Adrenal gland (tissue), 12 donors: ENCODE measurements around the gene FMN2. TPM values are rescaled to one million over a fixed set of nuclear protein-coding genes. Genes with fewer than 3 reads are reported as not detected.

Source experiments
- DNase-seq, 7 donors: peaks; one replicate each; pipeline ENCODE4 v3.0.0-alpha.2; 2019 to 2020
- H3K27ac ChIP-seq, 5 donors: fragments of 200-600 bp; sonication (generic) in 4 of 5; 1 replicate in 3 of 5; 2 replicates in 2 of 5; pipeline versions ENCODE4 v1.5.1 to v1.8.0; 2016 to 2020; ENCODE audit warnings: mild to moderate bottlenecking in 1 of 5
- H3K27me3 ChIP-seq: fragments of 200-600 bp; 2 replicates; pipeline ENCODE4 v1.8.0; 2021
- H3K36me3 ChIP-seq, 2 donors: fragments of 200-600 bp; replicated peaks in 1 of 2; 1 replicate in 1 of 2; 2 replicates in 1 of 2; pipeline versions ENCODE4 v1.5.1 to v1.8.0; 2018 to 2022
- H3K4me1 ChIP-seq, 2 donors: fragments of 200-600 bp; replicated peaks in 1 of 2; 1 replicate in 1 of 2; 2 replicates in 1 of 2; pipeline versions ENCODE4 v1.5.1 to v1.8.0; 2018 to 2021
- H3K4me3 ChIP-seq, 4 donors: fragments of 200-600 bp; sonication (generic) in 3 of 4; one replicate each; pipeline ENCODE4 v1.5.1; 2016 to 2018
- H3K9me3 ChIP-seq, 3 donors: fragments of 200-600 bp; sonication (generic) in 1 of 3; replicated peaks in 1 of 3; 1 replicate in 2 of 3; 2 replicates in 1 of 3; pipeline versions ENCODE4 v1.5.1 to v1.8.0; 2016 to 2021
- CTCF ChIP-seq, 6 experiments: fragments of 450-650 bp in 4 of 6; fragments of 200-600 bp in 2 of 6; sonication (generic) in 1 of 6; IDR thresholded peaks; 1 replicate in 5 of 6; 2 replicates in 1 of 6; pipeline versions ENCODE4 v1.5.1 to v1.8.0; 2016 to 2021; ENCODE audit warnings: antibody characterized with exemption in 6 of 6, mild to moderate bottlenecking in 2 of 6, moderate library complexity in 1 of 6
- POLR2A ChIP-seq, 2 donors: fragments of 450-650 bp; IDR thresholded peaks; one replicate each; pipeline ENCODE4 v1.6.1; 2017; ENCODE audit warnings: antibody characterized with exemption in 2 of 2, mild to moderate bottlenecking in 2 of 2, moderate library complexity in 1 of 2
- WGBS, 4 donors: extraction: QIAGEN DNeasy Blood & Tissue Kit in 2 of 4; methylation state at CpG; one replicate each; pipeline versions ENCODE4 v1.1.5 to v1.1.7; 2013 to 2017; 5-methylcytosine and 5-hydroxymethylcytosine counted together
- intact Hi-C, 2 donors: fragments of 100-400 bp; cut with DNase I; formaldehyde crosslinking; loops; one replicate each; pipeline versions ENCODE4 v1.14.1 to v1.15.0; 2022 to 2023
- polyA plus RNA-seq, 3 donors: library from polyadenylated mRNA; stranded (reverse); fragments of 200-250 nt in 2 of 3; fragments of 350-450 nt in 1 of 3; fragmentation: Illumina TruSeq in 1 of 3; extraction: RNeasy Lipid Tissue Mini Kit (QIAGEN cat#74804) in 1 of 3; gene quantifications; one replicate each; pipeline ENCODE4 v1.2.3, GENCODE V29; 2013 to 2014
- total RNA-seq, 9 donors: library from RNA; depleted of rRNA in 4 of 9; stranded (reverse); fragments of >200 nt in 4 of 9; fragments of 120-200 nt in 1 of 9; fragmentation: NEBNext Ultra II Directional in 1 of 9; extraction: Animal tissue kit (Norgen Biotek cat#: 25700) in 1 of 9; gene quantifications; one replicate each; pipeline versions ENCODE4 v1.1.0 to v1.2.4, GENCODE V29; 2013 to 2023
- donor health status: healthy with polysubstance abuse.
- donor health status: Bipolar disorder and iron deficiency.
- donor health status: DM: yes; HTN: yes; CAD: no.
- donor health status: DM: no; HTN: no; CAD: no.
- donor health status: DM: no; HTN: no; CAD: no.
- donor health status: DM: yes; HTN: yes; CAD: no.

Gene FMN2
- total and polyA plus RNA-seq, 12 donors = 0.69 to 9.8 (median 3.1) TPM

DNA sequence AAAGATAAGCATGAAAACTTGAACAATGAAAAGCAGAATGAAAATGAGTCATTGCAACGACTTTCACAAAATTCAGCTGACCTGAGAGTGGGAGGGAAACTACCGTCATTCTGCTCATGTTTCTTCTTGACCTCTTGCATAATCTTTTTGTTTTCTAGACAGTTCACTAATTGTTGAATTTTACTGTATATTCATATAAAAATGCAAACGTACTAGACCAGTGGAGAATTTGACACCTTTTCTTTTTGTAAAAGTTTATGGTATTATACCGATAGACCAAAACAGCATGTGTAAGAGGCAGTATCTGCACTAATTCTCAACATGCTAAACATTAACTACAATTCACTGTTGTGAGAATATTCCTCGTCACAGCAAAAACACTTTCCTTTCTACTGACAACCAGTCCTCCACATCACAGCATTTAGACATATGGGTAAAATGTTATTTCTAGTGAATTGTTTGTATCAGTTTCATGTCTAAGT lies 382.5 kb downstream of the FMN2 start:
- Histone ChIP-seq H3K27ac (peak overlapping the region in 1 of 5 donors; percentile 16), H3K4me3 (no peak overlapping the region), H3K27me3 (no peaks in the 10 kb centered on the region), H3K4me1 (no peaks in the 10 kb centered on the region), H3K36me3 (no peaks in the 10 kb centered on the region), H3K9me3 (no peaks in the 10 kb centered on the region)
- intact Hi-C loops = no loop called here
- TF ChIP-seq CTCF (IDR thresholded peaks at IDR 0.05) (no peak), POLR2A (IDR thresholded peaks at IDR 0.05) (no peak)
- peak in 3 of 7 donors; percentile 10 to 24 (median 18) for DNase-seq
- 60 to 65% (median 62%) methylated on average over 5 of the region's 5 CpGs for WGBS, 4 donors

GRCh38 chr1:240475832-240476231 lies 384.1 kb downstream of the FMN2 start:
- TF ChIP-seq POLR2A (IDR thresholded peaks at IDR 0.05) (no peak), CTCF (IDR thresholded peaks at IDR 0.05) (no peak)
- no peaks in the 10 kb centered on the region for H3K4me1 ChIP-seq
- H3K9me3 ChIP-seq = no peaks in the 10 kb centered on the region
- no peaks in the 10 kb centered on the region for H3K36me3 ChIP-seq
- no peak for DNase-seq
- WGBS, 4 donors = 76 to 87% (median 81%) methylated on average over 4 of the region's 4 CpGs
- intact Hi-C loops = no loop called here
- no peak overlapping the region for H3K4me3 ChIP-seq
- no peaks in the 10 kb centered on the region for H3K27me3 ChIP-seq
- H3K27ac ChIP-seq = no peak overlapping the region

DNA sequence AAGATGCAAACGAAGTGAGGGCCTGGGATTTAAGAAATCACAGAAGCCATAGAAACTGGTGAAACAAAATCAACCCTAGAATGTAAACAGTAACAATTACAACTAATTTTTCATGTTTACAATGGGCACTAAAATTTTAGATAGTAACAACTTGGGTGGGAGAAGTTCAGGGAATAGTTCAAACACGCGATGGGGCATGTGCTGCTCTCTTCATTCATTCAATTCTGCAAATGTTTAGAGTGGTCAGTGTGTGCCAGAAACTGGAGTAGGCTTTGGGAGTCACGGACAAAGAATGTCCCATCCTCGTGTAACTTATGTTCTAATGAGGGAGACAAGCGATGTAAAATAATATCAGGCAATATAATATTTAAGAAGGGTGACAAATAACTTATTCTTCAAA lies 386.9 kb downstream of the FMN2 start:
- H3K27ac ChIP-seq = no peak overlapping the region
- WGBS, 4 donors = 79 to 87% (median 81%) methylated on average over 6 of the region's 6 CpGs
- no peak for DNase-seq
- no peak overlapping the region for H3K4me3 ChIP-seq
- H3K36me3 ChIP-seq = no peaks in the 10 kb centered on the region
- no peaks in the 10 kb centered on the region for H3K27me3 ChIP-seq
- H3K4me1 ChIP-seq = no peaks in the 10 kb centered on the region
- H3K9me3 ChIP-seq = no peaks in the 10 kb centered on the region
- no peak for TF ChIP-seq CTCF (IDR thresholded peaks at IDR 0.05)
- no peak for TF ChIP-seq POLR2A (IDR thresholded peaks at IDR 0.05)
- intact Hi-C loops = no loop called here

DNA sequence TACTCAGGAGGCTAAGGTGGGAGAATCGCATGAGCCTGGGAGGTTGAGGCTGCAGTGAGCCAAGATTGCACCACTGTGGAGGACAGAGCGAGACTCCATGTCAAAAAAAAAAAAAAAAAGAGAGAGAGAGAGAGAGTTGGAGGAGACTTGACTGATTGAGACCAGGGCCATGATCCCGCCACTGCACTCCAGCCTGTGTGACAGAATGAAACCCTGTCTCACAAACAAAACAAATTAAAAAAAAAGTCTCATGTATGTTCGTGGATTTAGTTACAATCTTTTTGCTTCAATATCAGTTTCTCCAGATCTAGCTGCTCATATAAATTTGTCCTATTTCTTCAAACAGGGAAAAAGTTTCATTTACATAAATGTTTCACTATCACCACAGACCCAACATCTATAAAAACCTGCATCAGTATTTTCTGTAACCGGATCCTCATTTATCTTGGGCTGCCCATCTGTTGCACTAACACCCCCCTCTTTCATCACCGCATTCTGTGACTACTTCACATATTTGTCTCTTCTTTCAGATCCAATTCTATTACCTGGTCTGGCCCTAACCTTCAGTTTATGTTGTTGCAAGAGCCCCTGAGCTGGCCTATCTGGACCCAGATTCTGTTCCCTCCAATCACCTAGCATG lies 393.2 kb downstream of the FMN2 start:
- Histone ChIP-seq H3K4me3 (no peak overlapping the region), H3K36me3 (no peaks in the 10 kb centered on the region), H3K27ac (no peak overlapping the region), H3K9me3 (no peaks in the 10 kb centered on the region), H3K4me1 (no peaks in the 10 kb centered on the region), H3K27me3 (no peaks in the 10 kb centered on the region)
- intact Hi-C loops = no loop called here
- DNase-seq = no peak
- WGBS, 4 donors = 77 to 85% (median 80%) methylated on average over 6 of the region's 6 CpGs
- TF ChIP-seq POLR2A (IDR thresholded peaks at IDR 0.05) = no peak
- TF ChIP-seq CTCF (IDR thresholded peaks at IDR 0.05) = no peak
